ENCODE data around the gene NLGN4X.

Gene NLGN4X

GRCh38 chrX:6228720-6229119 is at the start of gene NLGN4X:
Gene NLGN4X, minus strand, starts transcription at chrX:6228867. Its CDS starts 77,401 bp downstream, at chrX:6151466.
- no peak for DNase-seq

DNA sequence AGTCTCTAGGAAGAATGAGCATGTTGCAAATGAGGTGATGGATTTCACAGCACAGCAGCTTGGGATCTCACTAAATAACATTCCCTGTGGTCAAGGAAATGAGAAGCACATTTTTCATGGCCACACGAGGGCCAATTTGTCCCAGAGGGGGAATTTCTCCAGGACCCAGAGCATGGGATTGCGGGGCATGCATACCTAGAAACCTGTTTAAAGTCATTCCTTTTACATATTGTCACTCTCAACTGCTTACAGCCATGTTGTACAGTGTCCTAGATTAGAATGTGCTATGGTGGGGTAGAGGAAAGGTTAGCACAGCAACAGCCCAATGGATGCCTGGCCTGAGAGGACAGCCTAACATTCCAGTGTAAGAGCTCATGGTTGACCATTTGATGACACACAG is 37.4 kb upstream of the NLGN4X start:
- no peak for DNase-seq

GRCh38 chrX:6262959-6263358 is 34.3 kb upstream of the NLGN4X start:
- DNase-seq, result no peak

GRCh38 chrX:6257025-6257424 is 28.4 kb upstream of the NLGN4X start:
- no peak for DNase-seq

DNA sequence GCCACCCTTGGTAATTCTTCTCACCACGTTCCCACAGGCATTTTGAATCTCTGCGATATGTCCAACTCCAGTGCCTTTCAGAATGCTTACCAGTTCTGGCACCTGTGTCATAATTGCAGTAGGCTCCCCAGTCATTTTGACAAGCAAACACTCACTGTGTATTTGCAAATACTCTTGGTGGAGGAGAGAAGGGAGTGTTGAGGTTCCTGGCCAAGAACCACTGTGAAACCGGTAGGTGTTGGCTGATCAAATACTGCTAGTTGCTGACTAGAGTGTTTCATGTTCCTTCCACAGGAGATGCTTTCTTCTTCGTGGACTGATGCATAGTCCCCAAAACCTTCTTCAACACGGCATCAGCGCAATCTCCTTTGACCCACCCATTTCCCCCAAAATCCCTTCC is 16.0 kb upstream of the NLGN4X start:
- DNase-seq, result no peak

- DNase-seq, result no peak
Measured at GRCh38 chrX:6238576-6238975, 9.9 kb upstream of the NLGN4X start.

DNA sequence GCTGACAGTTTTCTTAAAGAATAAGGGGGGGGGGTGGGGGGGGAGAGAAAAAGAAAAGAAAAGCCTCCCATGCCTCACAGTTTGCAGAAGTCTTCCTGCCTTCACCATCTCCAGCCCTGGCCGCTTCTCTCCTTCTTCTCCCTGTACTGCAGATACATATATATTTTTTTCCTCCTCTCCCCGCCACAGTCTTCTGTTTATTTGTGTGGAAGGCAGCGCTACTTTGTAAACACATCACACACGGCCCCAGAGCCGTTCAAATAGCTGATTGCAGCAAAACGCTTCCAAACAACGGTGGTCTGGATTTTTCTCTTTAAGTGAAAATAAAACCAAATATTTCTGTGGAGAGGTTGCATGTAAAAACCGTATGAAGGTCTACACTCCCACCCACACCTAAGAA is 732 bp downstream of the NLGN4X start:
- no peak for DNase-seq

DNA sequence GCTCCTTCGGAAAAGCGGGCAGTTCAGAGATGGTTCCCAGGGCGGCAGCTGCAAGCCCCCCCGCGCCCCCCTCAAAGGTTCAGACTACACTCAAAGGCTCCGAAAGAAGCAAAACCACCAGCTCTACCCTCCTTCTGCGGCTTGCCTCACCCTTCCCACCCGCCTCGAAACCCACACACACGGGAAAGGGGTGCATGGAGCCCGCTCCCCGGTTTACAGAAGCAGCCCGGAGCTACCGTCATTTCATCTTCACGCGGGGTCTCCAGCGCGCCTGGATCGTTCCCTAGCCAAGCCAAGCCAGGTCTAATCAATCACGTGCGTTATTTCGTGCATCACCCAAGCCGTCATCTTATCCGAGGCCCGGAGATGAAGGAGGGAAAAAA is 1.2 kb downstream of the NLGN4X start:
- DNase-seq, result no peak

GRCh38 chrX:6226596-6227452 is 1.8 kb downstream of the NLGN4X start:
- no peak for DNase-seq

- no peak for DNase-seq
Measured at GRCh38 chrX:6225911-6226595, 2.6 kb downstream of the NLGN4X start.

- DNase-seq, result no peak
Measured at GRCh38 chrX:6225288-6225910, 3.3 kb downstream of the NLGN4X start.

- DNase-seq, result no peak
Measured at GRCh38 chrX:6223516-6223915, 5.2 kb downstream of the NLGN4X start.

DNA sequence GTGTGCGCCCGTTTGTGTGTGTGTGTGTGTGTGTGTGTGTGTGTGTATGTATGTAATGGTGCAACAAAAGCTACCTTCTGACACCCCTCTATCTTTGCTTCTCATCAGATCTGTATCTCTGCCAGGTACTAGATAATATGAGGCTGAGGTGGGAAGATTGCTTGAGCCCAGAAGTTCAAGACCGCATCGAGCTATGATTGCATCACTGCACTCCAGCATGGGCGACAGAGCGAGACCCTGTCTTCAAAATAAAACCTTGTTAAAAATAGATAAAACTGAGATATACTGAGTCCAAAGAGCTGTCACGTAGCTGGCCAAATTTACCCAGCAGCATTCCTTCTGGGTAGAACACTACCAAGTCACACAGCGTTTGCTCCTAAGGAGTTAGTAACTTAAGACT is 18.4 kb downstream of the NLGN4X start:
- DNase-seq, result no peak

- DNase-seq, result no peak
Measured at GRCh38 chrX:6203462-6204215, 25.0 kb downstream of the NLGN4X start.

DNA sequence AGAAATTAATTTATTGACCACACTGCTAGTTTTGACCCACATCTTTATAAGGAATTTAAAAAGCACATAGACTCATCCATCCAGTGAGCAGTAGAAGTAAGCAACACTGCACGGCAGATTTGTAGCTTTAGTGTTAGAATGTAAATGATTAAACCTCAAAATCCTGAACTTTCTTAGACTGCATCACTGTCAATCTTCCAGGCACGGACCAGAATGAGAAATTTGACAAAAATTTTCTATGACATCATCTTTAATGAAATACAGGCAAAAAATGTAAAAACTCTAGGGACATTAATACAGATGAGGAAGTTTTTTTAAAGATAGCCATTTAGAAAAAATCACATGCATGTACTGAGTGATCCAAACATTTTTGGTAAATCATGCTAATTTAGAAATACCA is 29.2 kb downstream of the NLGN4X start:
- no peak for DNase-seq

GRCh38 chrX:6187256-6187655 is 41.4 kb downstream of the NLGN4X start:
- no peak for DNase-seq

DNA sequence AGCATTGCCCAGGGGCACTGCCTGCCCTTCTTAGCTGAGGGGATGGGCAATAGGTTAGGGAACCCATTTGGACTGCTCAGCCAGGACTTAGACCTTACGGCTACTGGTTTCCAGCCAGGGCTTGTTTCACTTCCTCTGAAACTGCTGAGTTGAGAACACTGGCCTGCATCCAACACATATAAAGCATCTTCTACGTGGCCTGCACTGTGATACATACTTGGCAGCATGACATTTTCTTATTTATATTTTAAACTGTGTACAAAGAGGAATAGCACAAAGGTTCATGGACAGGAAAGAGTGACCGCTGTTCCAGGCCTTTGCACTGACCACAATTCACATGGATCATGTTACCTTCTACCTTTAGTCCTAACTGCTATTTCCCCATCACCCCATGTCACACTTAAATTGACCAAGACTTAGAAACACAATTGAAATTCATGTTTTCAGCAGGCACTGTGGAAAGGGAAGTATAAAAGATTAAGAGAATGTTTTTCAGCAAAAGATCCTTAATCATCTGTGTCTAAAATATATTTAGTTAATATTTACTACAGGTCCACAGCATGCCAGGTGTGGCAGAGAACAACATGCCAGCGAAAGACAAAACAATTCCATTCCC is 43.7 kb downstream of the NLGN4X start:
- DNase-seq, result no peak

- no peak for DNase-seq
Measured at GRCh38 chrX:6175914-6176313, 52.8 kb downstream of the NLGN4X start.

DNA sequence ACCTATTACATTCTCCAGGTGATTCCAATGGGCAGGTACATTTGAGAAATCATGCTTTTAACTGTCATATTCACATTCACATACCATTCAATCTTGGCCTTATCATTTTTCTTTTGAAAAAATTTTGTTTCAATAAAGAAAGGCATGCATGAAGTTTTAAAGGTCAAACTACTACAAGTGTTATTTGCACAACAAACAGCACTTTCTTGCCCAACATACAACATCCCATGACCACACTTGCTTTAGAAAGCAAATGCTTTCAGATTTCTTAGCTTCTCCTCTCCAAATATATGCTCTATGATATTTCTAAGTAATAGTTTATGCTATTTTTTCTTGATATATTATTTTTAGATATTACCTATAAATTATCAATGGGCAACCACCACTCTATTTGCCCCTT is 58.2 kb downstream of the NLGN4X start:
- no peak for DNase-seq

- no peak for DNase-seq
Measured at GRCh38 chrX:6169407-6169806, 59.3 kb downstream of the NLGN4X start.

GRCh38 chrX:6163721-6164120 is 64.9 kb downstream of the NLGN4X start:
- no peak for DNase-seq

DNA sequence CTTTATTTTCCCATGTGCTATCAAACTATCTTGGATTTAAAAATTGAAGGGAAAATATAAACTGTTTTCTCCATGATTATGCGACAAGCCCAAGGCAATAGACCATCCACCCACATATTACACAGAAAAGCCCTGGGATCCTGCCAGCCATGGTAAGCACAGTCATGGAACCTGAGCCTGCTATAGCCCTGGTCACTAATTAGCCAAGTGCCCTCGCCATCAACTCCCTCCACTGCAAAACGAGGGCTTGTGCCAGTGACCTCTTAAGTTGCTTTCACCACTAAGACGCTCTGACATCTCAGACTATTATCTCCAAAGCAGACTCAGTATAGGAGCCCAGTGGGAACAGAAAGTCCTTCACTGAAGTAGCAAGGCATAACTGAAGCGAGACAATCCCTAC is 69.2 kb downstream of the NLGN4X start:
- DNase-seq, result no peak

- no peak for DNase-seq
Measured at GRCh38 chrX:6151971-6152370, 76.7 kb downstream of the NLGN4X start.

Measured in amniotic stem cell (primary cell).